Gastroesophageal sphincter (tissue), 3 donors: Measurements from ENCODE around the gene JARID2.

Source experiments
- CTCF ChIP-seq, 4 experiments: fragments of 200-600 bp in 2 of 4; fragments of 450-650 bp in 2 of 4; sonication (generic) in 1 of 4; IDR thresholded peaks; one replicate each; pipeline ENCODE4 v1.5.1; 2017 to 2019; ENCODE audit warnings: antibody characterized with exemption in 4 of 4, mild to moderate bottlenecking in 2 of 4, moderate library complexity in 2 of 4
- EP300 ChIP-seq: sonication (generic); formaldehyde crosslinking; IDR thresholded peaks from one replicate; pipeline ENCODE4 v1.6.1; 2017; ENCODE audit warnings: antibody characterized with exemption, mild to moderate bottlenecking
- POLR2A ChIP-seq, 2 donors: fragments of 450-650 bp; IDR thresholded peaks; one replicate each; pipeline ENCODE4 v1.6.1; 2017; ENCODE audit warnings: antibody characterized with exemption in 2 of 2, mild to moderate bottlenecking in 2 of 2, moderate library complexity in 1 of 2
- POLR2AphosphoS5 ChIP-seq: sonication (generic); formaldehyde crosslinking; IDR thresholded peaks from one replicate; pipeline ENCODE4 v1.6.1; 2017; ENCODE audit warnings: antibody characterized with exemption

- no peak for TF ChIP-seq CTCF (IDR thresholded peaks at IDR 0.05)
- TF ChIP-seq EP300: no peak
- no peak for TF ChIP-seq POLR2A (IDR thresholded peaks at IDR 0.05)
- no peak for TF ChIP-seq POLR2AphosphoS5
Measured at GRCh38 chr6:15427331-15428070, 181.6 kb downstream of the JARID2 start.
